ENCODE data around the gene HOMER3. TPM values are rescaled to one million over a fixed set of nuclear protein-coding genes. Genes with fewer than 3 reads are reported as not detected.

Gene HOMER3
- total and polyA plus RNA-seq, 12 donors: 13.9 to 130 (median 34.8) TPM

DNA sequence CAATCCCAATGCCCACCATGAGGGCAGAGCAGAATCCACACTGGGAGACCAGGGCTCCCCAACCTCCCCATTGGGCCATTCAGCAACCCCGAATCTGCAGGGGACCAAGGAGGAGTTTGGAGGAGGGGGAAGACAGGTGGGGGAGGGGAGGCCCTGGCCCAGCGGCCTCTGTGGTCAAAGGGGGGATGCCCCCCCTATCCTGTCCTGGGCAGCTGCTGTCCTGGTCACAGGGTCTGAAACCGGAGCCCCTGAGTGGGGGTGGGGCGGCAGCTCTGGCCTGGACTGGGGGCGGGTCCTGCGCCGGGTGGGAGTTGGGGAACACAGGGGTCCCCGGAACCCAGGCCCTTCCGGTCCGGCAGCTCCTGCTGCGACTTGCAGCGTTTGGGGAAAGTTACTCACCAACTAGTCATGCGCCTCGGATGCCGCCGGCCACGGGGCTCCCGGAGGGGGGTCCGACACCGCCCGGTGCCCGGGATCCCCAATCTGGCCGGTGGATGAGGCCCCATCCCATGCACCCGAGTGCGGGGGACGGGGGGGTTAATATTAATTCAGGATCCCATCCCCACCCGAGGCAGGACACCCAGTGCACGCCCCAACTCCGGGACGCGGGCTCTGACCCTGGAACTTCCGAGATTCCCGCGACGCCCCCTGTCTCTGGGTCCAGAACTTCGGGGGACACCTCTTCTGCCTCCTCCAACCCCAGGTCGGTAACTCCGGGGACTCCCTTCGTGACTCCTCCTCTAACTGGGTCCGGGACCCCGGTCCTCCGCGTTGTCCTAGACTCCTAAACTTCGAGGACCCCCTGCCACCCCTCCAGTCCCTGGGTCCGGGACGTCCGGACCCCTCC lies 872 bp downstream of the HOMER3 start:
- intact Hi-C loops (cut with DNase I): loop anchor here in 1 of 2 donors (5.0 kb wide), 1 partner anchor 42 kb away; no protein-coding TSS in a partner anchor
- H3K27ac ChIP-seq: peak overlapping the region in 3 of 5 donors; percentile 47 to 82 (median 66)
- no peaks in the 10 kb centered on the region for H3K36me3 ChIP-seq (replicated peaks in 1 of 2)
- H3K27me3 ChIP-seq: no peaks in the 10 kb centered on the region
- 0 to 1% (median 1%) methylated on average over 15 to 47 of the region's 47 CpGs for WGBS, 4 donors
- TF ChIP-seq CTCF (IDR thresholded peaks at IDR 0.05) (no peak), POLR2A (IDR thresholded peaks at IDR 0.05) (peak in 1 of 2 donors; percentile 57)
- no peaks in the 10 kb centered on the region for H3K9me3 ChIP-seq (replicated peaks in 1 of 3)
- peak; percentile 61 to 83 (median 66) for DNase-seq
- H3K4me1 ChIP-seq (replicated peaks in 1 of 2): peaks cover 0 to 14% of the 10 kb centered on the region in 2 donors
- peak overlapping the region; percentile 35 to 75 (median 56) for H3K4me3 ChIP-seq

GRCh38 chr19:18939163-18939562 lies 1.9 kb downstream of the HOMER3 start:
- TF ChIP-seq POLR2A (IDR thresholded peaks at IDR 0.05) (no peak), CTCF (IDR thresholded peaks at IDR 0.05) (no peak)
- H3K4me3 ChIP-seq: no peak overlapping the region
- no peak for DNase-seq
- intact Hi-C loops (cut with DNase I): no loop called here
- H3K27ac ChIP-seq: peak overlapping the region in 1 of 5 donors; percentile 47
- H3K27me3 ChIP-seq: no peaks in the 10 kb centered on the region
- 76 to 94% (median 89%) methylated on average over 3 of the region's 3 CpGs for WGBS, 4 donors
- no peaks in the 10 kb centered on the region for H3K36me3 ChIP-seq (replicated peaks in 1 of 2)
- H3K4me1 ChIP-seq (replicated peaks in 1 of 2): peaks cover 0 to 14% of the 10 kb centered on the region in 2 donors
- H3K9me3 ChIP-seq (replicated peaks in 1 of 3): no peaks in the 10 kb centered on the region

DNA sequence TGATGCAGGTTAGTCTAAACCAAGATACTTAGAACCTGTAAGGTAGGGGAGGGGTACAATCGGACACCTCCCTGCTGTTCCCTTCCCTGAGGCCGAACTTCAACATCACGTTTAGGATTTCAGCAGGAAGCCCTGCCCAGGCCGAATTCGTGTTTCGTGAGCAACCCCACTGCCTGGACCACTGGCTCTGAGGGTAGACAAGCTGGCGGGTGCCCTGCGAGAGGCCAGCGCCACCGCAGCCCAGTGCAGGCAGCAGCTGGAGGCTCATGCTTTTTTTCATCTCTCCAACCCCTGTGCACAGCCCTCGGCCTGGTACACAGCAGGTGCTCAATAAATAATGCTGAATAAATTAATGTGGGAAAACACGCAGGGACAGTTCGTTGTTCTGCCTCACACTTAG lies 7.7 kb downstream of the HOMER3 start:
- intact Hi-C loops (cut with DNase I): no loop called here
- H3K36me3 ChIP-seq (replicated peaks in 1 of 2): peaks cover 0 to 24% of the 10 kb centered on the region in 2 donors
- TF ChIP-seq POLR2A (IDR thresholded peaks at IDR 0.05) (no peak), CTCF (IDR thresholded peaks at IDR 0.05) (no peak)

DNA sequence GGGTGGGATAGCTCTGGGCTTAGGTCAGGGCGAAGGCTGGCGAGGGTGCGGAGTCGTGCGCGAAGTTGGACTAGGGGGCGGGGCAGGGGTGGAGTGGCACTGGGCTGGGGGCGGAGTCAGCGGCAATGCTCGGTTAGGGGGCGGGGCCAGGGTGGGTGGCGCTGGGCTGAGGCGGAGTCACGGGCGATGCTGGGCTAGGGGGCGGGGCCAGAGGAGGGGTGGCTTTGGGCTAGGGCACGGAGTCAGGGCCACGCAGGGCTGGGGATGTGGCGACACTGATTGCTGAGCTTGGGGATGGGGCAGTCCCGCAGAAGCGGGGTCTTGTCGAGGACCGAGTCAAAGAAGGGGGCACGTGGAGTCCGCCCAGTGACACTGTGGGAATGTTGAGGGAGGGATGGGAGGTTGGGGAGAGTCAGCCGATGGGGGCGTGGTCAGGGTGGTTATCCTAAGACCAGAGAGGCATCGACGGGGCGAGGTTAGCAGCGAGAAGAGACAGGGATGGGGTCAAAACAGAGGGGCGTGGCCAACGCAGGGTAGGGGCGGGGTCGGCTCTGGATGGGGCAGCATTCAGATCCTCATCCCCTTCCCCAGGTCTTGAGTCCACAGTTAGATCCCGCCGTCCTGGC lies 8.7 kb downstream of the HOMER3 start:
- Histone ChIP-seq H3K4me1 (replicated peaks in 1 of 2) (peaks cover 0 to 7% of the 10 kb centered on the region in 2 donors), H3K4me3 (peak overlapping the region in 1 of 4 donors; percentile 24), H3K27me3 (no peaks in the 10 kb centered on the region), H3K36me3 (replicated peaks in 1 of 2) (peaks cover 0 to 34% of the 10 kb centered on the region in 2 donors), H3K27ac (peak overlapping the region in 1 of 5 donors; percentile 20), H3K9me3 (replicated peaks in 1 of 3) (no peaks in the 10 kb centered on the region)
- intact Hi-C loops (cut with DNase I): no loop called here
- WGBS, 4 donors: 12 to 17% (median 15%) methylated on average over 22 to 37 of the region's 37 CpGs
- TF ChIP-seq CTCF (IDR thresholded peaks at IDR 0.05): no peak
- TF ChIP-seq POLR2A (IDR thresholded peaks at IDR 0.05): no peak
- peak; percentile 85 to 96 (median 90) for DNase-seq

More for the DNA sequence above, 7.7 kb downstream of the HOMER3 start:
- Histone ChIP-seq H3K27me3 (no peaks in the 10 kb centered on the region), H3K27ac (no peak overlapping the region), H3K9me3 (replicated peaks in 1 of 3) (no peaks in the 10 kb centered on the region), H3K4me3 (no peak overlapping the region), H3K4me1 (replicated peaks in 1 of 2) (peaks cover 0 to 7% of the 10 kb centered on the region in 2 donors)
- DNase-seq: no peak
- 88 to 93% (median 91%) methylated on average over 13 of the region's 13 CpGs for WGBS, 4 donors
